ENCODE measurements around the gene GSTM3. TPM values are rescaled to one million over a fixed set of nuclear protein-coding genes. Genes with fewer than 3 reads are reported as not detected.
"Not testable (repeated sequence)": the region's sequence is repeated elsewhere in the genome, so short reads cannot be mapped to it uniquely, and the experiment has no call there.

Gene GSTM3
- total and polyA plus RNA-seq, 9 donors: 29.2 to 62.0 (median 50.8) TPM

- Histone ChIP-seq H3K36me3 (ENCODE audit: control insufficient read depth, insufficient read depth, low read length) (no peaks in the 10 kb centered on the region), H3K27ac (ENCODE audit: low read length) (no peak overlapping the region), H3K4me1 (ENCODE audit: control insufficient read depth, insufficient read depth, low read length) (no peaks in the 10 kb centered on the region), H3K4me3 (ENCODE audit: low read length) (no peak overlapping the region), H3K9me3 (replicated peaks; ENCODE audit: control insufficient read depth, low read depth, low read length) (no peaks in the 10 kb centered on the region), H3K27me3 (ENCODE audit: control insufficient read depth, insufficient read depth, low read length) (peaks cover 3% of the 10 kb centered on the region)
- 81% methylated on average over 8 of the region's 12 CpGs for WGBS (ENCODE audit: insufficient coverage)
- DNase-seq: no peak
These were observed 10.9 kb upstream of the GSTM3 start for GRCh38 chr1:109751531-109752260.

GRCh38 chr1:109750920-109751319 lies 10.1 kb upstream of the GSTM3 start:
- Histone ChIP-seq H3K4me3 (ENCODE audit: low read length) (no peak overlapping the region), H3K9me3 (replicated peaks; ENCODE audit: control insufficient read depth, low read depth, low read length) (no peaks in the 10 kb centered on the region), H3K27ac (ENCODE audit: low read length) (no peak overlapping the region), H3K27me3 (ENCODE audit: control insufficient read depth, insufficient read depth, low read length) (peaks cover 3% of the 10 kb centered on the region), H3K36me3 (ENCODE audit: control insufficient read depth, insufficient read depth, low read length) (no peaks in the 10 kb centered on the region), H3K4me1 (ENCODE audit: control insufficient read depth, insufficient read depth, low read length) (no peaks in the 10 kb centered on the region)
- 92% methylated on average over 2 of the region's 6 CpGs for WGBS (ENCODE audit: insufficient coverage)
- no peak for DNase-seq

DNA sequence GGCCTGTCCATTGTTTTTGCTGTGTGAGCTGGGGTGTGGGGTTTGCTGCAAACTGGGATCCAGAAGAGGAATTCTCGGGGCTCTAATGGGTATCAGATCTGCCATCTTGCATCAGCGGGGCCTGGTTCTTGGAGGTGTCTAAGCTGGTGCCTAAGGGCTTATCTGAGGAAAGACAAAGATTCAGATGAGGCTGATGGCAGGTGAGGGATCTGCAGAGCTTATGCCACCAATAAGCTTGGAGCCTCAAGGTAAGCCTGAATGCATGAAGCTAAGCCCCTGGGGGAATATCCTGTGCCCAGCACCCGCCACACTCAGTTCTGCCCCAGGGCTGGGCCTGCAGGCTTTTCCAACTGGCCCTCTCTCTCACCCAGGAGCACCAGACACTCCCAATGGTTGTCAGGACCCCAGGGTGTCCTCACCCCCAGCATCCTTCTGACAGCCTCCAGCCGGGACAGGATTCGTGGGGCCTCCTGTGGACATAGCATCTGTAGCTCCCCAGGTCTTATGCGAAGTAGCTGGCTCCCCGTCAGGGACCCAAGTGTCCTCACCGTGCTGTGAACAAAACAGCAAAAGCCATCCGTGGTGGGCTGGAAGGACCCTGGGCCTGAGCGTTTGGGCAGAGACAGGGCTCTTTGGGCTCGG lies 9.5 kb upstream of the GSTM3 start:
- Histone ChIP-seq H3K27me3 (ENCODE audit: control insufficient read depth, insufficient read depth, low read length) (peaks cover 3% of the 10 kb centered on the region), H3K9me3 (replicated peaks; ENCODE audit: control insufficient read depth, low read depth, low read length) (no peaks in the 10 kb centered on the region), H3K4me3 (ENCODE audit: low read length) (no peak overlapping the region), H3K36me3 (ENCODE audit: control insufficient read depth, insufficient read depth, low read length) (no peaks in the 10 kb centered on the region), H3K4me1 (ENCODE audit: control insufficient read depth, insufficient read depth, low read length) (no peaks in the 10 kb centered on the region), H3K27ac (ENCODE audit: low read length) (no peak overlapping the region)
- WGBS (ENCODE audit: insufficient coverage): 93% methylated on average over 11 of the region's 11 CpGs
- DNase-seq: no peak

DNA sequence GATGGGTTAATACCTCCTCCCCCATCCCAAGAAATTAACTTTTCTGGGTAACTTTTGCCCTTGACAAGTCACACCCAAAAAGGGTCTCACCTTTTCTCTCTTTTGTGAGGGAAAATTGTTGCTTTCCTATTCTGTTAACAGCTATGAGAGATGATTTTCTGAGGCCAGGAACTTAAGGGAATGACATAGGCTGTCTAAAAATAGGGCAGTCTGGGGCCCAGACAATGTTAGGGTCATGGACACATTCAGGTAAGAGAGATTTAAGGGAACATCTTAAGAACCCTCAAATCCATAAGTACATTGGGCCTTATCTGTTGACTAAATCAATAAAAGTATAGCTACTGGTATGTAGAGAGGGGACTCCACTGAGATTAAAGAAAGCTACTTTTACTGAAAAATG lies 8.4 kb upstream of the GSTM3 start:
- no peak for DNase-seq
- Histone ChIP-seq H3K27ac (ENCODE audit: low read length) (no peak overlapping the region), H3K9me3 (replicated peaks; ENCODE audit: control insufficient read depth, low read depth, low read length) (no peaks in the 10 kb centered on the region), H3K4me1 (ENCODE audit: control insufficient read depth, insufficient read depth, low read length) (no peaks in the 10 kb centered on the region), H3K4me3 (ENCODE audit: low read length) (no peak overlapping the region), H3K36me3 (ENCODE audit: control insufficient read depth, insufficient read depth, low read length) (no peaks in the 10 kb centered on the region), H3K27me3 (ENCODE audit: control insufficient read depth, insufficient read depth, low read length) (peaks cover 3% of the 10 kb centered on the region)

GRCh38 chr1:109748311-109748710 lies 7.5 kb upstream of the GSTM3 start:
- H3K4me3 ChIP-seq (ENCODE audit: low read length); H3K27me3 ChIP-seq (ENCODE audit: control insufficient read depth, insufficient read depth, low read length); DNase-seq; H3K27ac ChIP-seq (ENCODE audit: low read length); H3K9me3 ChIP-seq (replicated peaks; ENCODE audit: control insufficient read depth, low read depth, low read length); H3K36me3 ChIP-seq (ENCODE audit: control insufficient read depth, insufficient read depth, low read length); H3K4me1 ChIP-seq (ENCODE audit: control insufficient read depth, insufficient read depth, low read length): not testable (repeated sequence)
- WGBS (ENCODE audit: insufficient coverage): 92% methylated on average over 4 of the region's 10 CpGs

- WGBS (ENCODE audit: insufficient coverage): under 1% methylated on average over 65 of the region's 86 CpGs
- Histone ChIP-seq H3K27ac (ENCODE audit: low read length) (peak overlapping the region; percentile 84), H3K4me3 (ENCODE audit: low read length) (peak overlapping the region; percentile 80), H3K27me3 (ENCODE audit: control insufficient read depth, insufficient read depth, low read length) (peaks cover 3% of the 10 kb centered on the region), H3K4me1 (ENCODE audit: control insufficient read depth, insufficient read depth, low read length) (peaks cover 10% of the 10 kb centered on the region), H3K9me3 (replicated peaks; ENCODE audit: control insufficient read depth, low read depth, low read length) (no peaks in the 10 kb centered on the region), H3K36me3 (ENCODE audit: control insufficient read depth, insufficient read depth, low read length) (peaks cover 18% of the 10 kb centered on the region)
- DNase-seq: peak; percentile 86
These were observed 862 bp downstream of the GSTM3 start for GRCh38 chr1:109739738-109740614.

DNA sequence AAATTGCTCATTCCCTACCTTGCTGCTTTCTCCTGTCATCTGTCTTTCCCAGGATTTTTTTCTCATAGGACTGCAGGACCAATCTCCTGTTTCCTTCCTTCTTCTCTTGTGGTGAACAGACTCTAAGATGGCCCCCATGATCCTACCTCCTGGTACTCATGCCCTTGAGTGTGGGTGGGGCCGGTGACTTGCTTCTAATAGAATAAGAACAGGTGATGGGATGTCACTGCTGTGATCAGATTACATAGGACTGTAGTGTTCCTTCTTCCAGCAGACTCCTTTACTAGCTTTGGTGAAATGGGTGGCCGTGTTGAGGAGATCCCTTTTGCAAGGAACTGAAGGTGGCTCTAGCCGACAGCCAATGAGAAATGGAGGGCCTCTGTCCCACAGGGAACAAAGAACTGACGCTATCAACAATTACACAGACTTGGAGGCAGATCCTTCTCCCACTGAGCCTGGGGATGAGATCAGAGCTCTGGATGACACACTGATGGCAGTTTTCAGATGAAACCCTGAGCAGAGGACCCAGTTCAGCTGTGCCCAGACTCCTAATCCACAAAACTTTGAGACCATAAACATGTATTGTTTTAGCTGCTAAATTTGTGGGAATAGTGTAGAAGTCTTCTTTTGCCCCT lies 7.5 kb downstream of the GSTM3 start:
- Histone ChIP-seq H3K4me3 (ENCODE audit: low read length) (no peak overlapping the region), H3K36me3 (ENCODE audit: control insufficient read depth, insufficient read depth, low read length) (peaks cover 18% of the 10 kb centered on the region), H3K9me3 (replicated peaks; ENCODE audit: control insufficient read depth, low read depth, low read length) (no peaks in the 10 kb centered on the region), H3K27ac (ENCODE audit: low read length) (no peak overlapping the region), H3K27me3 (ENCODE audit: control insufficient read depth, insufficient read depth, low read length) (no peaks in the 10 kb centered on the region), H3K4me1 (ENCODE audit: control insufficient read depth, insufficient read depth, low read length) (peaks cover 4% of the 10 kb centered on the region)
- 89% methylated on average over 2 of the region's 4 CpGs for WGBS (ENCODE audit: insufficient coverage)
- no peak for DNase-seq

DNA sequence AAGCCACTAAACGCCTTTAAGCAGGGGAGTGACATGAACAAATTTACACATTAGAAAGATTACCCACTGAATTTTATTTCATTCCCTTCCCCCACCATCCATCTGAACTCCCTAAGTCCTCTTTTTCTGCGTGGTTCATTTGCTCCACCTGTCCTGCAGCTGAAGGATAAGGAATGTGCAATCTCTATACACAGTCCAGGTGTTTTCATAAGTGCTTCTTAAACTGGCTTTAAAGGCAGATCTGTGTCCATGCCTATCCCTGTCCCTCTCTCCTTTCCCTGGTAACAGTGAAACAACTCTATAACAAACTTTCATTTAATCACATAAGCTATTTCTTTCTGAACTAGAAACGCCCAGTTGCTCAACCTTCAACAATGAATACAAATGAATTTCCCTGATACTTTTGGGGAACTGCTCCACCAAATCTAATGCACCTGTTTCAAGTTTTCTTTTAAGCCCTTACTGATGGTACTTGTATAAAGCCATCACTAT lies 8.4 kb downstream of the GSTM3 start:
- Histone ChIP-seq H3K4me3 (ENCODE audit: low read length) (no peak overlapping the region), H3K27ac (ENCODE audit: low read length) (no peak overlapping the region), H3K36me3 (ENCODE audit: control insufficient read depth, insufficient read depth, low read length) (peaks cover 11% of the 10 kb centered on the region), H3K4me1 (ENCODE audit: control insufficient read depth, insufficient read depth, low read length) (peaks cover 4% of the 10 kb centered on the region), H3K9me3 (replicated peaks; ENCODE audit: control insufficient read depth, low read depth, low read length) (no peaks in the 10 kb centered on the region), H3K27me3 (ENCODE audit: control insufficient read depth, insufficient read depth, low read length) (no peaks in the 10 kb centered on the region)
- WGBS (ENCODE audit: insufficient coverage): 54% methylated on average over 2 of the region's 3 CpGs
- DNase-seq: no peak

- Histone ChIP-seq H3K27me3 (ENCODE audit: control insufficient read depth, insufficient read depth, low read length) (no peaks in the 10 kb centered on the region), H3K9me3 (replicated peaks; ENCODE audit: control insufficient read depth, low read depth, low read length) (no peaks in the 10 kb centered on the region), H3K27ac (ENCODE audit: low read length) (no peak overlapping the region), H3K4me1 (ENCODE audit: control insufficient read depth, insufficient read depth, low read length) (peaks cover 4% of the 10 kb centered on the region), H3K36me3 (ENCODE audit: control insufficient read depth, insufficient read depth, low read length) (no peaks in the 10 kb centered on the region), H3K4me3 (ENCODE audit: low read length) (no peak overlapping the region)
- no peak for DNase-seq
- 80% methylated on average over 3 of the region's 6 CpGs for WGBS (ENCODE audit: insufficient coverage)
These were observed 10.2 kb downstream of the GSTM3 start for GRCh38 chr1:109730666-109731065.

DNA sequence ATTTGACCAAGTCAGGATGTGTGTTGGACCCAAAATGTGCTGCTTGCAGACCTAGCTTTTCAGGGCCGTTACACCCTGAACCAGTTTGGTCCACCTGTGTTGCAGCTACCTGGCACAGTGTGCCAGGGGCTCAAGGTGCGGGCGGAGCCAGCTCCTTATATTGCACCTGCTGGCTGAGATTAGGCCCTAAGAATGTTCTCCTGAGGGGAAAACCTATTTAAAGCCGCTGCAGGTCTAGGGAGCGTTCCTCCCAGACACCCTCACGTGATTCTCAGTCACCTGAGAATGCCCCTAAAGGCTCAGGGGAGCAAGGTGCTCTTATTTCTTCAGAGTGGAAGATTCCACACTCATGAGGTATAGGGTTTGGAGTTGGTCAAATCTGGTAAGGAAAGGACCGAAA lies 12.0 kb downstream of the GSTM3 start:
- H3K9me3 ChIP-seq (replicated peaks; ENCODE audit: control insufficient read depth, low read depth, low read length): no peaks in the 10 kb centered on the region
- DNase-seq: no peak
- H3K27me3 ChIP-seq (ENCODE audit: control insufficient read depth, insufficient read depth, low read length): no peaks in the 10 kb centered on the region
- 88% methylated on average over 3 of the region's 7 CpGs for WGBS (ENCODE audit: insufficient coverage)
- H3K4me1 ChIP-seq (ENCODE audit: control insufficient read depth, insufficient read depth, low read length): peaks cover 4% of the 10 kb centered on the region
- H3K36me3 ChIP-seq (ENCODE audit: control insufficient read depth, insufficient read depth, low read length): no peaks in the 10 kb centered on the region
- H3K4me3 ChIP-seq (ENCODE audit: low read length): no peak overlapping the region
- H3K27ac ChIP-seq (ENCODE audit: low read length): no peak overlapping the region

All from muscle of leg (tissue), 11 donors.